SK-N-SH (cell line): ENCODE data around the gene TM7SF2. TPM values are rescaled to one million over a fixed set of nuclear protein-coding genes. Genes with fewer than 3 reads are reported as not detected.

Experiments
- CTCF ChIA-PET: fragments of 300-600, 350-600 bp; formaldehyde crosslinking; extraction: SDS; loops from one replicate; lab custom pipeline; 2021; lab: Yijun Ruan, JAX
- POLR2A ChIA-PET: fragments of 350-600 bp; sonication (Branson Sonifier 250); formaldehyde crosslinking; extraction: SDS; loops from one replicate; lab custom pipeline; 2020; ENCODE audit warnings: antibody characterized with exemption, inconsistent platforms; lab: Yijun Ruan, JAX
- DNase-seq: peaks from one replicate; pipeline ENCODE4 v3.0.0; 2012
- H2AFZ ChIP-seq: fragments of 200-600 bp; sonication (generic); 2 replicates; pipeline ENCODE4 v1.8.1; 2016; ENCODE audit warnings: antibody characterized with exemption, mild to moderate bottlenecking, low read depth
- H3F3A ChIP-seq: fragments of 200-600 bp; sonication (generic); replicated peaks from 2 replicates; pipeline ENCODE3; 2016; ENCODE audit warnings: antibody characterized with exemption, mild to moderate bottlenecking; ENCODE audit not compliant: insufficient read depth
- H3K27ac ChIP-seq, 2 experiments: fragments of 200-500 bp in 1 of 2; fragments of 200-600 bp in 1 of 2; sonication (Bioruptor generic) in 1 of 2; sonication (generic), shearing (Covaris generic) in 1 of 2; 2 replicates each; pipeline versions ENCODE4 v1.5.1 to v1.6.1; 2014 to 2016; ENCODE audit warnings: low read depth in 2 of 2, inconsistent platforms in 1 of 2, low read length in 1 of 2, mild to moderate bottlenecking in 1 of 2, mixed read lengths in 1 of 2
- H3K27me3 ChIP-seq: fragments of 200-600 bp; sonication (generic), shearing (Covaris generic); 2 replicates; pipeline ENCODE4 v1.6.1; 2016; ENCODE audit warnings: mixed run types; ENCODE audit not compliant: insufficient read depth
- H3K36me3 ChIP-seq, 2 experiments: fragments of 200-500 bp in 1 of 2; fragments of 200-600 bp in 1 of 2; sonication (Bioruptor generic) in 1 of 2; sonication (generic) in 1 of 2; replicated peaks in 1 of 2; 2 replicates each; pipeline versions ENCODE3 to v1.5.1; 2014 to 2016; ENCODE audit warnings: low read length in 1 of 2, mild to moderate bottlenecking in 1 of 2; ENCODE audit not compliant: insufficient read depth in 2 of 2, control insufficient read depth in 1 of 2
- H3K4me1 ChIP-seq, 2 experiments: fragments of 200-500 bp in 1 of 2; fragments of 200-600 bp in 1 of 2; sonication (Bioruptor generic) in 1 of 2; sonication (generic), shearing (Covaris generic) in 1 of 2; 2 replicates each; pipeline versions ENCODE4 v1.5.1 to v1.6.1; 2014 to 2016; ENCODE audit warnings: low read depth in 1 of 2, low read length in 1 of 2, mixed run types in 1 of 2; ENCODE audit not compliant: insufficient read depth in 2 of 2, control insufficient read depth in 1 of 2
- H3K4me2 ChIP-seq: fragments of 200-600 bp; sonication (generic), shearing (Covaris generic); 2 replicates; pipeline ENCODE4 v1.6.1; 2017; ENCODE audit warnings: mixed run types
- H3K4me3 ChIP-seq, 2 experiments: fragments of 200-500 bp in 1 of 2; fragments of 200-600 bp in 1 of 2; sonication (Bioruptor generic) in 1 of 2; sonication (generic), shearing (Covaris generic) in 1 of 2; 2 replicates each; pipeline versions ENCODE4 v1.5.1 to v1.8.1; 2014 to 2016; ENCODE audit warnings: low read depth in 2 of 2, inconsistent platforms in 1 of 2, low read length in 1 of 2, mild to moderate bottlenecking in 1 of 2, mixed read lengths in 1 of 2, moderate library complexity in 1 of 2
- H3K79me2 ChIP-seq: fragments of 200-600 bp; sonication (generic); 2 replicates; pipeline ENCODE4 v1.8.1; 2017; ENCODE audit warnings: mild to moderate bottlenecking; ENCODE audit not compliant: insufficient read depth
- H3K9ac ChIP-seq: fragments of 200-600 bp; sonication (generic); 2 replicates; pipeline ENCODE4 v1.6.1; 2017; ENCODE audit warnings: mixed run types
- H3K9me2 ChIP-seq: fragments of 200-600 bp; sonication (generic); 2 replicates; pipeline ENCODE4 v1.6.1; 2017; ENCODE audit warnings: mixed run types
- H3K9me3 ChIP-seq: fragments of 200-600 bp; sonication (generic); 2 replicates; pipeline ENCODE4 v1.6.1; 2017; ENCODE audit warnings: mixed run types, mild to moderate bottlenecking, moderate library complexity
- H4K20me1 ChIP-seq: fragments of 200-600 bp; sonication (generic); 2 replicates; pipeline ENCODE4 v1.6.1; 2017; ENCODE audit warnings: mild to moderate bottlenecking, mixed run types; ENCODE audit not compliant: insufficient read depth
- CTCF ChIP-seq: fragments of 200-600 bp; sonication (generic); IDR thresholded peaks from 2 replicates; pipeline ENCODE4 v1.6.1; 2017; ENCODE audit warnings: antibody characterized with exemption, mild to moderate bottlenecking, moderate library complexity
- ELF1 ChIP-seq: IDR thresholded peaks from 2 replicates; pipeline ENCODE4 v1.4.0; 2012
- EP300 ChIP-seq, 2 experiments: IDR thresholded peaks; 2 replicates each; pipeline versions ENCODE4 v1.4.0 to v1.6.1; 2012; ENCODE audit warnings: borderline replicate concordance in 1 of 2, low read depth in 1 of 2, low read length in 1 of 2
- FOSL2 ChIP-seq: IDR thresholded peaks from 2 replicates; pipeline ENCODE4 v1.4.0; 2012; ENCODE audit warnings: low read depth, mild to moderate bottlenecking, moderate library complexity, borderline replicate concordance
- GATA2 ChIP-seq: sonication (generic); formaldehyde crosslinking; IDR thresholded peaks from 2 replicates; pipeline ENCODE4 v1.5.0; 2020; ENCODE audit warnings: mild to moderate bottlenecking, missing genetic modification reagents
- MAX ChIP-seq: IDR thresholded peaks from 2 replicates; pipeline ENCODE4 v1.4.0; 2012; ENCODE audit warnings: low read depth
- NFIC ChIP-seq: IDR thresholded peaks from 2 replicates; pipeline ENCODE4 v1.4.0; 2012; ENCODE audit warnings: borderline replicate concordance
- PBX3 ChIP-seq: IDR thresholded peaks from 2 replicates; pipeline ENCODE4; 2012
- POLR2AphosphoS5 ChIP-seq: IDR thresholded peaks from 2 replicates; pipeline ENCODE4 v1.6.1; 2012; ENCODE audit warnings: low read depth, low read length
- REST ChIP-seq: IDR thresholded peaks from 2 replicates; pipeline ENCODE4 v1.6.1; 2012; ENCODE audit warnings: mild to moderate bottlenecking, low read depth, low read length, moderate library complexity
- RFX5 ChIP-seq: IDR thresholded peaks from 2 replicates; pipeline ENCODE4 v1.6.1; 2012; ENCODE audit warnings: mild to moderate bottlenecking, improper control_type of control experiment, low read length
- TAF1 ChIP-seq: IDR thresholded peaks from 2 replicates; pipeline ENCODE4 v1.6.1; 2012; ENCODE audit warnings: low read depth, mild to moderate bottlenecking, low read length, moderate library complexity, borderline replicate concordance
- TEAD4 ChIP-seq: IDR thresholded peaks from 2 replicates; pipeline ENCODE4 v1.4.0; 2012; ENCODE audit warnings: mild to moderate bottlenecking, borderline replicate concordance; ENCODE audit not compliant: insufficient read depth
- USF2 ChIP-seq: fragments of 150-350 bp; IDR thresholded peaks from 2 replicates; pipeline ENCODE4 v1.6.1; 2017; ENCODE audit warnings: antibody characterized with exemption, low read length, low read depth, borderline replicate concordance
- YY1 ChIP-seq: IDR thresholded peaks from 2 replicates; pipeline ENCODE4 v1.4.0; 2012; ENCODE audit warnings: low read depth, mild to moderate bottlenecking
- ZBTB33 ChIP-seq: IDR thresholded peaks from 2 replicates; pipeline ENCODE4 v1.4.0; 2012; ENCODE audit warnings: low read depth, borderline replicate concordance
- WGBS: methylation state at CpG from one replicate; pipeline ENCODE4 v1.1.6; 2017; ENCODE audit warnings: low lambda C conversion rate; 5-methylcytosine and 5-hydroxymethylcytosine counted together
- polyA plus RNA-seq, 3 experiments: library from polyadenylated mRNA; depleted of rRNA; stranded (reverse); fragments of >200 nt; gene quantifications; 2 replicates each; pipeline ENCODE4 v1.2.3, GENCODE V29; 2012

The TM7SF2 gene
- polyA plus RNA-seq, 1 of the 3 experiments (the other 2 are of a cell fraction), result 87.8 TPM

GRCh38 chr11:65116370-65117205 lies 4.9 kb downstream of the TM7SF2 start (continued):
- TF ChIP-seq PBX3 (no peak; the same call in 1 of the 2 replicates), USF2 (no peak), RFX5 (no peak), EP300 (IDR thresholded peaks at IDR 0.05; ENCODE audit: borderline replicate concordance in 1 of 2, low read depth in 1 of 2, low read length in 1 of 2) (no peak), ELF1 (no peak), ZBTB33 (no peak), YY1 (no peak), FOSL2 (no peak), TAF1 (no peak), POLR2AphosphoS5 (peak; percentile 42; the same call in 1 of the 2 replicates), MAX (peak; percentile 86)

- peak within 1 kb of the TSS; percentile 93 for H3K4me2 ChIP-seq
- peaks cover 29% of the 10 kb centered on the region for H3F3A ChIP-seq
- H2AFZ ChIP-seq, result peak within 1 kb of the TSS; percentile 42; the same call in 1 of the 2 replicates
- POLR2A ChIA-PET, result interaction anchor here (0.5 to 3.4 kb wide), 8 partner anchors 15 to 144 kb away, joined by 3 to 25 read pairs (median 5); partner anchors contain the start of genes ARL2, CAPN1, CDCA5 and POLA2
- H3K4me3 ChIP-seq, result peak within 1 kb of the TSS; percentile 74 to 86
- peak within 1 kb of the TSS; percentile 67 to 89 for H3K27ac ChIP-seq
- H3K9me2 ChIP-seq, result no peaks in the 10 kb centered on the region
- WGBS, result 1% methylated on average over 25 of the region's 89 CpGs
- H3K79me2 ChIP-seq, result peaks cover 43% of the 10 kb centered on the region
- H3K4me1 ChIP-seq, result peaks cover 22 to 51% of the 10 kb centered on the region in 2 experiments; a peak in 3 of 4 replicates
- H4K20me1 ChIP-seq, result no peaks in the 10 kb centered on the region
- H3K27me3 ChIP-seq, result no peaks in the 10 kb centered on the region
- peaks cover 34 to 35% of the 10 kb centered on the region in 2 experiments for H3K36me3 ChIP-seq
- H3K9ac ChIP-seq, result peak within 1 kb of the TSS; percentile 81
- peak; percentile 94 for DNase-seq
- H3K9me3 ChIP-seq, result no peaks in the 10 kb centered on the region
- CTCF ChIA-PET, result interaction anchor here (0.6 to 3.2 kb wide), 27 partner anchors 9 to 813 kb away, joined by 3 to 27 read pairs (median 4); partner anchors contain the start of genes ARL2, CAPN1, CDC42BPG and EHD1
- TF ChIP-seq EP300 (IDR thresholded peaks at IDR 0.05; ENCODE audit: borderline replicate concordance in 1 of 2, low read depth in 1 of 2, low read length in 1 of 2), result 0 out of 4 replicates have a peak, but pooled peaks of 1 of the 2 experiments have one; percentile 18
- peak; percentile 91 for TF ChIP-seq POLR2AphosphoS5
- peak; percentile 25; the same call in 1 of the 2 replicates for TF ChIP-seq GATA2 (CRISPR knock-in tag)
- TF ChIP-seq NFIC, result no peak
- TF ChIP-seq CTCF, result peak; percentile 90
- TF ChIP-seq TEAD4, result 0 out of 2 replicates have a peak, but pooled peaks have one; percentile 41
- no peak for TF ChIP-seq REST
These were observed 5.8 kb downstream of the TM7SF2 start, which contains the start of gene ZNHIT2 for GRCh38 chr11:65117206-65118096. TSS of gene ZNHIT2 (minus strand) at chr11:65117701. CDS start at chr11:65117653, 48 bp downstream.
